Mesenchymal stem cell (in vitro differentiated cells and primary cell): ENCODE measurements around the gene ZBTB47.
A peak's percentile ranks its signal among the peaks of the same experiment; 100 is the strongest.

Source experiments
- DNase-seq: peaks from one replicate; pipeline ENCODE4 v3.0.0-alpha.2; 2013
- H2AFZ ChIP-seq: one replicate; pipeline ENCODE4 v1.6.1; 2013; ENCODE audit warnings: low read depth, mild to moderate bottlenecking, control low read depth, inconsistent platforms, low read length, moderate library complexity
- H2AK5ac ChIP-seq: 2 replicates; pipeline ENCODE4 v1.6.1; 2013; ENCODE audit warnings: low read length, moderate library complexity, mild to moderate bottlenecking, inconsistent platforms; ENCODE audit not compliant: severe bottlenecking
- H2BK120ac ChIP-seq: one replicate; pipeline ENCODE4 v1.6.1; 2013; ENCODE audit warnings: low read depth, mild to moderate bottlenecking, inconsistent platforms, low read length, moderate library complexity
- H2BK12ac ChIP-seq, 2 experiments: one replicate each; pipeline ENCODE4 v1.6.1; 2013; ENCODE audit warnings: inconsistent platforms in 2 of 2, low read length in 2 of 2, mild to moderate bottlenecking in 2 of 2, moderate library complexity in 2 of 2, control low read depth in 1 of 2
- H2BK15ac ChIP-seq: one replicate; pipeline ENCODE4 v1.6.1; 2013; ENCODE audit warnings: mild to moderate bottlenecking, low read depth, inconsistent platforms; ENCODE audit not compliant: poor library complexity, severe bottlenecking
- H2BK5ac ChIP-seq: 2 replicates; pipeline ENCODE4 v1.6.1; 2013; ENCODE audit warnings: low read depth, mild to moderate bottlenecking, low read length, control low read depth, inconsistent platforms; ENCODE audit not compliant: poor library complexity, severe bottlenecking
- H3K14ac ChIP-seq, 2 experiments: one replicate each; pipeline ENCODE4 v1.6.1; 2013; ENCODE audit warnings: inconsistent platforms in 2 of 2, low read length in 2 of 2, control low read depth in 1 of 2, mild to moderate bottlenecking in 1 of 2, moderate library complexity in 1 of 2
- H3K18ac ChIP-seq, 2 experiments: one replicate each; pipeline ENCODE4 v1.6.1; 2013; ENCODE audit warnings: inconsistent platforms in 2 of 2, low read length in 2 of 2, control low read depth in 1 of 2, low read depth in 1 of 2, mild to moderate bottlenecking in 1 of 2
- H3K23ac ChIP-seq, 2 experiments: one replicate each; pipeline ENCODE4 v1.6.1; 2013; ENCODE audit warnings: inconsistent platforms in 2 of 2, low read length in 2 of 2, mild to moderate bottlenecking in 2 of 2, moderate library complexity in 2 of 2, control low read depth in 1 of 2
- H3K27ac ChIP-seq: 2 replicates; pipeline ENCODE4 v1.5.1; 2013; ENCODE audit warnings: mild to moderate bottlenecking, moderate library complexity, low read length, control low read depth, inconsistent platforms; ENCODE audit not compliant: poor library complexity, severe bottlenecking
- H3K27me3 ChIP-seq, 2 experiments: 2 replicates each; pipeline versions ENCODE4 v1.6.1 to v1.7.0; 2013; ENCODE audit warnings: low read length in 2 of 2, mild to moderate bottlenecking in 2 of 2, moderate library complexity in 2 of 2, control low read depth in 1 of 2, inconsistent platforms in 1 of 2; ENCODE audit not compliant: control insufficient read depth in 1 of 2, insufficient read depth in 1 of 2
- H3K36me3 ChIP-seq, 2 experiments: 2 replicates each; pipeline versions ENCODE4 v1.6.1 to v1.7.0; 2013; ENCODE audit warnings: low read length in 2 of 2, control low read depth in 1 of 2, inconsistent platforms in 1 of 2, low read depth in 1 of 2, mild to moderate bottlenecking in 1 of 2; ENCODE audit not compliant: insufficient read depth in 2 of 2, control insufficient read depth in 1 of 2
- H3K4ac ChIP-seq, 2 experiments: one replicate each; pipeline ENCODE4 v1.6.1; 2013; ENCODE audit warnings: inconsistent platforms in 2 of 2, low read length in 2 of 2, mild to moderate bottlenecking in 2 of 2, moderate library complexity in 2 of 2, control low read depth in 1 of 2, low read depth in 1 of 2
- H3K4me1 ChIP-seq: 2 replicates; pipeline ENCODE4 v1.6.1; 2013; ENCODE audit warnings: low read depth, low read length, control low read depth; ENCODE audit not compliant: control insufficient read depth, insufficient read depth
- H3K4me2 ChIP-seq: 2 replicates; pipeline ENCODE4 v1.6.1; 2013; ENCODE audit warnings: low read length, mild to moderate bottlenecking, inconsistent platforms; ENCODE audit not compliant: poor library complexity, severe bottlenecking
- H3K4me3 ChIP-seq, 2 experiments: 2 replicates each; pipeline versions ENCODE4 v1.5.1 to v1.7.0; 2013; ENCODE audit warnings: low read length in 2 of 2, mild to moderate bottlenecking in 2 of 2, control low read depth in 1 of 2, low read depth in 1 of 2; ENCODE audit not compliant: insufficient read depth in 1 of 2
- H3K79me1 ChIP-seq: replicated peaks from 2 replicates; pipeline ENCODE4 v1.6.1; 2013; ENCODE audit warnings: mild to moderate bottlenecking, control low read depth, low read length, inconsistent platforms; ENCODE audit not compliant: poor library complexity, severe bottlenecking
- H3K9ac ChIP-seq: 2 replicates; pipeline ENCODE4 v1.7.0; 2013; ENCODE audit warnings: mild to moderate bottlenecking, low read length, moderate library complexity
- H3K9me3 ChIP-seq: 2 replicates; pipeline ENCODE4 v1.7.0; 2013; ENCODE audit warnings: mild to moderate bottlenecking, low read length; ENCODE audit not compliant: control insufficient read depth
- H4K8ac ChIP-seq: one replicate; pipeline ENCODE4 v1.6.1; 2013; ENCODE audit warnings: inconsistent platforms, mild to moderate bottlenecking, low read length, moderate library complexity
- H4K91ac ChIP-seq: one replicate; pipeline ENCODE4 v1.6.1; 2013; ENCODE audit warnings: mild to moderate bottlenecking, low read length, inconsistent platforms
- whole genome bisulfite sequencing: methylation state at CpG from one replicate; pipeline ENCODE4 v1.1.7; 2013; ENCODE audit warnings: mixed read lengths; 5-methylcytosine and 5-hydroxymethylcytosine counted together

ZBTB47 gene

DNA sequence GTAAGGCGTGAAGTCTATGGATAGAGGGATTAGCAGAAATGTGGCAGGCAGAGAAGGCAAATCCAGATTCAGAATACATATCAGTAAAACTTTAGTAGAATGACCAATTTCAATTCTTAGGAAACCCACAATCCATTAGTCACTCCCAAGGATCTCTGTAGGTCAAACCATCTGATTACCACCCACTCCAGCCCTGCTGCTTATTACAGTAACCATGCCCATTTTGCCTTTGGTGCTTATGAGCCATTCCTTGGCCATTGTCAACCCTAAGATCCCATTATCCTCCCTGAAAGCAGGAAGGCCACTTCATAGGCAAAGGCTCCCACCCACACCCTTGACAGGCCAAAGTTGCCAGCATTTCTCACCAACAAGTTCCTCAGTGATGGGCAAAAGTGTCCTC, 26.8 kb downstream of the ZBTB47 start:
- no CpG with 5 or more reads among the region's 1 CpG for WGBS
- DNase-seq: no peak
- no peak overlapping the region for H3K4me2 ChIP-seq

GRCh38 chr3:42680806-42681205, 27.3 kb downstream of the ZBTB47 start:
- Histone ChIP-seq H3K23ac (no peak overlapping the region), H4K91ac (no peak overlapping the region), H3K36me3 (no peaks in the 10 kb centered on the region), H3K14ac (no peak overlapping the region), H4K8ac (no peak overlapping the region), H2BK15ac (no peak overlapping the region), H3K27me3 (peaks cover 8 to 12% of the 10 kb centered on the region in 2 experiments), H2AK5ac (no peak overlapping the region), H3K79me1 (no peaks in the 10 kb centered on the region), H3K4me2 (no peak overlapping the region), H2BK5ac (no peak overlapping the region), H2BK12ac (no peak overlapping the region), H3K4ac (no peak overlapping the region), H3K18ac (no peak overlapping the region), H3K4me1 (peaks cover 6% of the 10 kb centered on the region), H3K4me3 (no peak overlapping the region), H2AFZ (no peak overlapping the region), H3K9ac (no peak overlapping the region), H3K9me3 (no peaks in the 10 kb centered on the region), H3K27ac (no peak overlapping the region), H2BK120ac (no peak overlapping the region)
- 90% methylated on average over 4 of the region's 4 CpGs for WGBS
- DNase-seq: peak; percentile 8

More for the DNA sequence above, 26.8 kb downstream of the ZBTB47 start:
- peaks cover 7 to 8% of the 10 kb centered on the region in 2 experiments for H3K27me3 ChIP-seq
- H2AK5ac ChIP-seq: no peak overlapping the region
- H3K4me1 ChIP-seq: peaks cover 6% of the 10 kb centered on the region
- H2BK15ac ChIP-seq: no peak overlapping the region
- H3K36me3 ChIP-seq: no peaks in the 10 kb centered on the region
- no peak overlapping the region for H3K4ac ChIP-seq
- no peak overlapping the region for H4K8ac ChIP-seq
- no peak overlapping the region for H2BK5ac ChIP-seq
- no peak overlapping the region for H2BK12ac ChIP-seq
- H3K9ac ChIP-seq: no peak overlapping the region
- no peaks in the 10 kb centered on the region for H3K9me3 ChIP-seq
- no peaks in the 10 kb centered on the region for H3K79me1 ChIP-seq
- H3K23ac ChIP-seq: no peak overlapping the region
- no peak overlapping the region for H3K27ac ChIP-seq
- no peak overlapping the region for H3K14ac ChIP-seq
- H2AFZ ChIP-seq: no peak overlapping the region
- no peak overlapping the region for H3K18ac ChIP-seq
- H3K4me3 ChIP-seq: no peak overlapping the region
- no peak overlapping the region for H2BK120ac ChIP-seq
- no peak overlapping the region for H4K91ac ChIP-seq

DNA sequence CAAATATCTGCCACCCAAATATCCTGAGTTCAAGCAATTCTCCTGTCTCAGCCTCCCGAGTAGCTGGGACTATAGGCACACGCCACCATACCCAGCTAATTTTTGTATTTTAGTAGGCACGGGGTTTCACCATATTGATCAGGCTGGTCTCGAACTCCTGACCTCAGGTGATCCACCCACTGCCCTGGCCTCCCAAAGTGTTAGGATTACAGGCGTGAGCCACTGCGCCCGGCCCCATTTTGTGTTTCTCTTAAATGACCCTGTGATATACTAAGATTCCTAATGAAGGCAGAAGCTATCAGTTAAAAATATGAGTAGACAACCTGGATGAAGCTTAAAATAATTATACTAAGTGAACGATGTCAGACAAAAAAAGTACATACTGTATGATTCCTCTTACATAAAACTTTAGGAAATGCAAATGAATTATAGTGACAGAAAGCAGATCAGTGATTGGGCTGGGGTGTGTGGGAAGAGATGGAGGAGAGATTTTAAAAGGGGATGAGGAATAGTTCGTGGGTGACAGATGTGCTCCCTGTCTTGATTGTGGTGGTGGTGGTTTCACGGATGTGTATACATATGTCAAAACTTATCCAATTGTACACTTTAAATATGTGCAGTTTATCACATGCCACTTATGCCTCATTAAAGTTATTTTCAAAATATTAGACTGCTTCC, 28.0 kb downstream of the ZBTB47 start:
- H2BK120ac ChIP-seq: no peak overlapping the region
- H3K18ac ChIP-seq: no peak overlapping the region
- H4K8ac ChIP-seq: no peak overlapping the region
- no peak overlapping the region for H3K27ac ChIP-seq
- no peak overlapping the region for H2BK15ac ChIP-seq
- no peak for DNase-seq
- no peak overlapping the region for H2BK12ac ChIP-seq
- H3K9ac ChIP-seq: no peak overlapping the region
- H2AK5ac ChIP-seq: no peak overlapping the region
- no peak overlapping the region for H3K4ac ChIP-seq
- H3K4me2 ChIP-seq: no peak overlapping the region
- 91% methylated on average over 8 of the region's 10 CpGs for WGBS
- H2BK5ac ChIP-seq: no peak overlapping the region
- H2AFZ ChIP-seq: no peak overlapping the region
- peaks cover 6% of the 10 kb centered on the region for H3K4me1 ChIP-seq
- H3K36me3 ChIP-seq: no peaks in the 10 kb centered on the region
- H3K9me3 ChIP-seq: no peaks in the 10 kb centered on the region
- H4K91ac ChIP-seq: no peak overlapping the region
- H3K23ac ChIP-seq: no peak overlapping the region
- H3K27me3 ChIP-seq: peaks cover 8 to 19% of the 10 kb centered on the region in 2 experiments
- H3K79me1 ChIP-seq: no peaks in the 10 kb centered on the region
- H3K14ac ChIP-seq: no peak overlapping the region
- H3K4me3 ChIP-seq: no peak overlapping the region

- Histone ChIP-seq H2BK5ac (no peak overlapping the region), H3K4me1 (peaks cover 6% of the 10 kb centered on the region), H2AFZ (no peak overlapping the region), H3K27ac (no peak overlapping the region), H3K4me2 (no peak overlapping the region), H2BK120ac (no peak overlapping the region), H3K14ac (no peak overlapping the region), H4K8ac (no peak overlapping the region), H4K91ac (no peak overlapping the region), H2AK5ac (no peak overlapping the region), H3K9me3 (no peaks in the 10 kb centered on the region), H3K4me3 (no peak overlapping the region), H2BK15ac (no peak overlapping the region), H3K18ac (no peak overlapping the region), H3K23ac (no peak overlapping the region), H2BK12ac (no peak overlapping the region), H3K36me3 (no peaks in the 10 kb centered on the region), H3K4ac (no peak overlapping the region), H3K79me1 (no peaks in the 10 kb centered on the region), H3K27me3 (peaks cover 8 to 26% of the 10 kb centered on the region in 2 experiments), H3K9ac (no peak overlapping the region)
- DNase-seq: no peak
- 83% methylated on average over 12 of the region's 12 CpGs for WGBS
Observed at GRCh38 chr3:42682301-42683070, 29.0 kb downstream of the ZBTB47 start.
